CD4-positive, alpha-beta T cell treated with Interleukin-2 at 100 ng/mL for 4 hours (primary cell): ENCODE data around the gene STS.

Experiments used
- DNase-seq: peaks from one replicate; pipeline ENCODE4 v3.0.0-alpha.2; 2020; ENCODE audit warnings: low spot score

Gene STS

DNA sequence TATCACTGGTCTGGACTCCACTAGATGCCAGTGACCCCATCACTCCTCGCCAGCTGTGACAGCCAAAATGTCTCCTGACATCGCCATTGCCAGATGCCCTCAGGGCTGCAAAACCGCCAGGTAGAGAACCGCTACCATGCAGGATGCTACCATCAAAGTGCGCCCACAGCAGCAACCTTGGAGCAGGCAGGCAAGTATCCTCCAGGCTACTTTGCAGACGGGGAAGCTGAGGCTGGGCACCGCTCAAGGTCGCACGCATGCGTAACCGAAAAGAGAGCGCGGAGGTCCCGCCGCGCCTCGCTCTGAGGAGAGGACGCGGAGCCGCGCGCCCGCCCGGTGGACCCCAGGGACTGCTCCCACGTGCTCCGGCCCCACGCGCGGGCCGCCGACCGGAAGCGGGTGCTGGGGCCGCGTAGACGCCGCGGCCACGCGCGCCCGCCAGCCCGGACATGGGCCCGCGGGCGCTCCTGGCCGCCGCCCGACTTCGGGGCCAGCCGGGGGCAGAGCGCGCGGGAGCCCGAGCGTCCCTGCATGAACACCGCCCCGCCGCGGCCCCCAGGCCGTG is at the start of gene STS:
TSS of gene STS (plus strand) at position 300 of the 565 bp plus-strand sequence. CDS start 105,488 bp downstream, outside the sequence.
- peak; percentile 18 for DNase-seq

- no peak for DNase-seq
Observed at GRCh38 chrX:7100022-7100421, 47.5 kb upstream of the STS start.

GRCh38 chrX:7102119-7102518 is 45.4 kb upstream of the STS start:
- DNase-seq: no peak

DNA sequence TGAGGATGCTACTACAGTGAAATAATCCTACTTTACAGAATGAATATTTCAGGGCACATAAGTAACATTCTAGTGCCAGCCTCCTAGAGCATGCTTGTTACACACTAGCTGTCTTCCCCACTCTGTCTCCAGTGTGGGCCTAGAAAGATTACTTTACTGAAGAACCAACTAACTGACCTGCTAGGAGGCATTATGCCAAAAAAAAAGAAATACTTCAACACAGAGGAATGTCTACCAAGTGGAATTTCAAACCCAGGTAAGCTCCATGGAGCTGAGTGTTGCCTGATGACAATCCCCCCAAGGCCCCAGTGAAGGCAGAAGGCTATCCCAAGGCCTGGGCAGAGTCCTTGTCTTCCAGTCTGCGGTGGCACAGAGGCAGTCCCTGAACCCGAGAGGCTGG is 40.9 kb upstream of the STS start:
- no peak for DNase-seq

- no peak for DNase-seq
Observed at GRCh38 chrX:7108030-7108429, 39.5 kb upstream of the STS start.

- DNase-seq: no peak
Observed at GRCh38 chrX:7109049-7109531, 38.4 kb upstream of the STS start.

GRCh38 chrX:7109838-7110793 is 37.4 kb upstream of the STS start:
- no peak for DNase-seq

GRCh38 chrX:7110821-7111276 is 36.7 kb upstream of the STS start:
- DNase-seq: no peak

GRCh38 chrX:7111518-7111917 is 36.0 kb upstream of the STS start:
- DNase-seq: no peak

GRCh38 chrX:7112071-7112470 is 35.4 kb upstream of the STS start:
- no peak for DNase-seq

GRCh38 chrX:7115557-7115956 is 32.0 kb upstream of the STS start:
- DNase-seq: no peak

DNA sequence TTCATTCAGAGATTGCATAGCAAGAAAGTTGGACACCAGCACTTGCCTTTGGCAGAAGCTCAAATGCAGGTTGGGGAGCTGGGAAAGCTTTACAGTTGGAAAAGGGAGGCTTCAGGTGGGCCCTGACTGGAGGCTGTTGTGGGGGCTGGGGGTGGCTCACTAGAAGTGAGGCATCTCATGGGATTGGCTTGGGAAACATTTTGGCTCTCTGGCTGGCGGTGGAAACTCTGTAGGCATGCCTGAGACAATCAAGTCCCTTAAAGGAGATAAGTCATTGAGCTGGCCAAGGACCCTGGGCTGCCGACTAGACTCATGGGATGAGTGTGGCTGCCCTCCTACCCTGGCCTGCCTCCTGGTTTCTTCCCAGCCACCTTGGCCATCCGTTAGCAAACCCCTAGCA is 31.4 kb upstream of the STS start:
- DNase-seq: no peak

- no peak for DNase-seq
Observed at GRCh38 chrX:7117587-7117986, 29.9 kb upstream of the STS start.

GRCh38 chrX:7119950-7120877 is 27.3 kb upstream of the STS start:
- DNase-seq: no peak

- DNase-seq: no peak
Observed at GRCh38 chrX:7120878-7121219, 26.7 kb upstream of the STS start.

- no peak for DNase-seq
Observed at GRCh38 chrX:7127056-7127455, 20.5 kb upstream of the STS start.

- DNase-seq: no peak
Observed at GRCh38 chrX:7131621-7132020, 15.9 kb upstream of the STS start.

- peak; percentile 19 for DNase-seq
Observed at GRCh38 chrX:7132335-7133049, 15.0 kb upstream of the STS start.

DNA sequence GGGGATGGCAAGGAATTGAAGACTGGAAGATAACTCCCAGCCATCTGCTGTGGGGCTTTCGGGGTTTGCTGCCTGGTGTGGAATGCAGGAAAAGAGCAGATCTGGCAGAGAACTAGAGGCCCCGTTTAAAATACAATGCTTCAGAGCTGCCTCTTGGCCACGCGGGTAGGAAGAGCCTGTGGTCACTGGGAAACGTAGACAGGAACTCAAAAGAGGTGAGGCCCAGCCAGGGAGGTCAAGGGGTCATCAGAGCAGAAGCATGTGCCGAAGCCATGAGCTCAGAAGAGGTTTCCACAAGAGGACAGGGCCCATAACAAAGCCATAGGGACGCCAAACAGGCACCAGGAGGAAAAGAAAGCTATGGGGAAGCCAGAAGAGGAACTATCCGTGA is 14.5 kb upstream of the STS start:
- DNase-seq: no peak

DNA sequence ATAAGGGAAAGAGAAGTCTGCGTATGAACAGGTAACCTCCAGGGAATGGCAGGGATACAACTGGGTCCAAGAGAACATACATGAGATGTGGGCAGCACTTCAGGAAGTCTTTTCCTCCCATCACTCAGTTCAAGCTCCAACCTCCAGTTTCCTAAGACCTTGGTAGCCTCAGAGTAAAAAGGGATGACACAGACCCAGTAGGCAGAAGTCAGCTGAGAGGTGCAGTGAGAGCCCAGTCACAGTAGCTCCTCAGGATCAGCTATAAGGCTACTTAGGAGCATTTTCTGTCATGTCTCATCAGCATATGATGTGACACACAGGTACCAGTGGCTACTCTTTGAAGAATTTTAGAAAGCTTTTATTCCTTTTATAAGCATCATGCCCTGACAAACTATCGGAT is 12.5 kb upstream of the STS start:
- DNase-seq: no peak

- no peak for DNase-seq
Observed at GRCh38 chrX:7139202-7140081, 8.1 kb upstream of the STS start.
